HG03342 (cell line): ENCODE data around the gene CIT.

Experiments
- ATAC-seq: cut with Tn5 transposase; IDR thresholded peaks from one replicate; pipeline ENCODE4 v1.9.1; 2021; ENCODE audit warnings: mild to moderate bottlenecking, moderate library complexity; ENCODE audit not compliant: unreplicated experiment

CIT gene

GRCh38 chr12:119704065-119704747 is 172.9 kb downstream of the CIT start:
- no peak for ATAC-seq

- ATAC-seq, result no peak
Observed at GRCh38 chr12:119700078-119700477, 177.0 kb downstream of the CIT start.

- no peak for ATAC-seq
Observed at GRCh38 chr12:119699199-119699760, 177.8 kb downstream of the CIT start.

GRCh38 chr12:119696943-119697342 is 180.2 kb downstream of the CIT start:
- ATAC-seq, result no peak

- no peak for ATAC-seq
Observed at GRCh38 chr12:119695034-119695433, 182.1 kb downstream of the CIT start.

- ATAC-seq, result no peak
Observed at GRCh38 chr12:119694111-119694510, 183.0 kb downstream of the CIT start.

DNA sequence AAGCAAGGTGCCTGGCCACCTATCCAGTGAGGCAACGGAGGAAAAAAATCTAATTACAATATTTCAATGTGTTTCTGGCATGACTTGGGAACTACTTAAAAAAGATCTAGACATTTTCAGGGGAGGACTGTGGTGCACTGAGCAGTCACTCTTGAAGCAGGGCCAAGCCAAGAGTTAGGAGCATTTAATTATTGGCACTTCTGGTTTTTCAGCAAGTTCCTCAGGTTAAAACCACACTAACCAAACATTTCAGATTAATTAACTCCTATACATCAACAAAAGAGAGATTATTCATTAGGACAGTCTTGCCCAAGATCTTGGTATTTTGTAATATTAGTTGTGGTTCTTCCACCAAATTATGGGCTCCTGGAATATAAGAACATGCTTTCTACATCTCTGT is 183.6 kb downstream of the CIT start:
- ATAC-seq, result no peak

- no peak for ATAC-seq
Observed at GRCh38 chr12:119692997-119693396, 184.1 kb downstream of the CIT start.

- ATAC-seq, result no peak
Observed at GRCh38 chr12:119692410-119692809, 184.7 kb downstream of the CIT start.

- no peak for ATAC-seq
Observed at GRCh38 chr12:119691202-119691810, 185.8 kb downstream of the CIT start.

- ATAC-seq, result no peak
Observed at GRCh38 chr12:119689935-119690500, 187.1 kb downstream of the CIT start.

DNA sequence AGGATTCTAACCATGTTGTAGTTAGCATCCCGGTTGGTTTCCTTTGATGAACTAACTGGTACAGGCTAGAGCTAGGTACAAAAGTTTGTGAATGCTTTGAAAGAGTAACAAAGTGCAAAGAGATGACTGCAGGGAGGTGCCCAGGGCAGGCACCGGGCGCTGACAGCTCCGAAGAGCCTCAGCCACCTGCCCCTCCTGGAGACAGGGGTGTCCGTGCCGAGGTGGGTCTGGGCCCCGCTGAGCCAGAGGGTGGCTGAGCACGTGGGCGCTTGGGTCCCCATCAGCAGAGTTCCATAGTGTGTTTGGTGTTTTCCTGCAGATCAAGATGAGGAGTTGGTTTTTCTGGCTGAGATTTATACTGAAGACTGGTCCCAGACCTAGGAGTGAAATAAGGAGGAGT is 189.2 kb downstream of the CIT start:
- no peak for ATAC-seq

DNA sequence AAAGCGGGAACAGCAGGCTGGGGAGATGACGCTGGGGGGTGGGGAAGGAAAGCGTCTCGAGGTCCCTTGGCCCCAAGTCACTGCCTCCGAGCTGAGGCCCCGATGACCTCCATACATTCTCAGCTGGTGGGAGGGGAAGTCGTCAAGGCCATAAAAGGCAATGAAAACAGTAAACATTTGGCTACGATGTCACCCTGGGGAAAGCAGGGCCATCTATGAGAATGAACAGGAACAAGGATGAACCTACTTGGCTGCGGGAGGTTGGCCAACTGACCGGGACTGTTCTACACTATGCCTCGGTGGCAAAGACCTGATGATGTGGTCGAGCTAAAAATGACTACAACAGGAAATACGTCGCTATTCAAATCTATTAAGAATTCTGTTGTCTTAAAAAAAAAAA is 189.7 kb downstream of the CIT start:
- ATAC-seq, result no peak

GRCh38 chr12:119686776-119687175 is 190.3 kb downstream of the CIT start:
- ATAC-seq, result no peak

GRCh38 chr12:119686355-119686754 is 190.8 kb downstream of the CIT start:
- ATAC-seq, result no peak

GRCh38 chr12:119685375-119685774 is 191.7 kb downstream of the CIT start:
- no peak for ATAC-seq

- ATAC-seq, result no peak
Observed at GRCh38 chr12:119684711-119685369, 192.3 kb downstream of the CIT start.

- no peak for ATAC-seq
Observed at GRCh38 chr12:119683816-119684215, 193.3 kb downstream of the CIT start.

DNA sequence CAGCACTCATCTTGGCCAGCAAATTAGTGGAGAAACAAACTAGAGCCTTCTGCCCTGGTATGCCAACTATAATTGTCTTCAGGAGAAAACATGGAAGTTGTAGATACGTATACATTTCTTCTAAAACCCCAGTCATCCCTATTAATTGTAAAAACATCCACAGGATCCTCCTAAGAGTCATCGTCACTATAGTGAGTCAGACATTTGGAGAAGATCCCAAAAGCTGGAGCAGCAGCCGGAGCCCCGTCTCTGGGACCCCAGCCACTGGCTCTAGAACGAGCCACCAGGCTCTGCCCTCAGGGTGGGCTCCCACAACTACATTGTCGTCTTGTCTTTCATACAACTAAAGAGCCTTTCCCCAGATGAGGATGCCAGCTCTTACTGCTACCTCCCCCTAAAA is 193.7 kb downstream of the CIT start:
- no peak for ATAC-seq

GRCh38 chr12:119682639-119683252 is 194.4 kb downstream of the CIT start:
- ATAC-seq, result peak; percentile 52
